Liver (tissue), 3 donors: ENCODE measurements around the gene SDHAF1.

ENCODE experiments used
- CTCF ChIP-seq: fragments of 150-350 bp; IDR thresholded peaks from 2 replicates; pipeline ENCODE4 v1.5.1; 2017; ENCODE audit warnings: improper control_type of control experiment, low read depth, low read length; ENCODE audit not compliant: missing input control
- RAD21 ChIP-seq, 2 donors: IDR thresholded peaks; 2 replicates each; pipeline ENCODE4 v1.6.1; 2016; ENCODE audit warnings: antibody characterized with exemption in 2 of 2, mild to moderate bottlenecking in 2 of 2
- TAF1 ChIP-seq: conservative IDR thresholded peaks from 2 replicates; pipeline ENCODE4 v1.6.1; 2016; ENCODE audit warnings: antibody characterized with exemption, mild to moderate bottlenecking
- TF ChIP-seq, protein P1 (sequence below): IDR thresholded peaks from 2 replicates; pipeline ENCODE4 v1.6.1; 2016; ENCODE audit warnings: antibody characterized with exemption
- TF ChIP-seq, protein P2 (sequence below): IDR thresholded peaks from 2 replicates; pipeline ENCODE4 v1.6.1; 2016; ENCODE audit warnings: antibody characterized with exemption
- TF ChIP-seq, protein P3 (sequence below): IDR thresholded peaks from 2 replicates; pipeline ENCODE4 v1.6.1; 2016; ENCODE audit warnings: antibody characterized with exemption, mild to moderate bottlenecking
- TF ChIP-seq, protein P4 (sequence below): IDR thresholded peaks from 2 replicates; pipeline ENCODE4 v1.6.1; 2016; ENCODE audit warnings: antibody characterized with exemption
- donor health status: healthy.
- donor health status: healthy.

DNA sequence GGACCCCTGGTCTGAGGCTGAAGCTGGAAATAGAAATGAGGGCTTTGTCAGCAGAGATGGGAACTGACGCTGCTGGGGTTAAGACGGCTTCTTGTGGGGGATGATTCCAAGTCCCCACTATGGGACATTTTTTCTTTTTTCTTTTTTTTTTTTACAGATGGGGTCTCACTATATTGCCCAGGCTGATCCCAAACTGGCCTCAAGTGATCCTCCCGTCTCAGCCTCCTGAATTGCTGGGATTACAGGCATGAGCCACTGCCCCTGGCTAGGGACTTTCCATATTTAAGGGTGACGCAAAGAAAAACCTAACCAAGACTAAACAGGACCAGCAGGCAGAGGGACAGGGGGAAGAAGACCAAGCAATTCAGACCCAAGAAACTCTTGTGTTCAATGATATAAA, 48.8 kb upstream of the SDHAF1 start:
- TF ChIP-seq CTCF (no peak), RAD21 (IDR thresholded peaks at IDR 0.05) (no peak), TAF1 (no peak)
- TF ChIP-seq, protein P1, sequence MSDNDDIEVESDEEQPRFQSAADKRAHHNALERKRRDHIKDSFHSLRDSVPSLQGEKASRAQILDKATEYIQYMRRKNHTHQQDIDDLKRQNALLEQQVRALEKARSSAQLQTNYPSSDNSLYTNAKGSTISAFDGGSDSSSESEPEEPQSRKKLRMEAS: no peak
- TF ChIP-seq, protein P2, sequence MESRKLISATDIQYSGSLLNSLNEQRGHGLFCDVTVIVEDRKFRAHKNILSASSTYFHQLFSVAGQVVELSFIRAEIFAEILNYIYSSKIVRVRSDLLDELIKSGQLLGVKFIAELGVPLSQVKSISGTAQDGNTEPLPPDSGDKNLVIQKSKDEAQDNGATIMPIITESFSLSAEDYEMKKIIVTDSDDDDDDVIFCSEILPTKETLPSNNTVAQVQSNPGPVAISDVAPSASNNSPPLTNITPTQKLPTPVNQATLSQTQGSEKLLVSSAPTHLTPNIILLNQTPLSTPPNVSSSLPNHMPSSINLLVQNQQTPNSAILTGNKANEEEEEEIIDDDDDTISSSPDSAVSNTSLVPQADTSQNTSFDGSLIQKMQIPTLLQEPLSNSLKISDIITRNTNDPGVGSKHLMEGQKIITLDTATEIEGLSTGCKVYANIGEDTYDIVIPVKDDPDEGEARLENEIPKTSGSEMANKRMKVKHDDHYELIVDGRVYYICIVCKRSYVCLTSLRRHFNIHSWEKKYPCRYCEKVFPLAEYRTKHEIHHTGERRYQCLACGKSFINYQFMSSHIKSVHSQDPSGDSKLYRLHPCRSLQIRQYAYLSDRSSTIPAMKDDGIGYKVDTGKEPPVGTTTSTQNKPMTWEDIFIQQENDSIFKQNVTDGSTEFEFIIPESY: no peak
- TF ChIP-seq, protein P3, sequence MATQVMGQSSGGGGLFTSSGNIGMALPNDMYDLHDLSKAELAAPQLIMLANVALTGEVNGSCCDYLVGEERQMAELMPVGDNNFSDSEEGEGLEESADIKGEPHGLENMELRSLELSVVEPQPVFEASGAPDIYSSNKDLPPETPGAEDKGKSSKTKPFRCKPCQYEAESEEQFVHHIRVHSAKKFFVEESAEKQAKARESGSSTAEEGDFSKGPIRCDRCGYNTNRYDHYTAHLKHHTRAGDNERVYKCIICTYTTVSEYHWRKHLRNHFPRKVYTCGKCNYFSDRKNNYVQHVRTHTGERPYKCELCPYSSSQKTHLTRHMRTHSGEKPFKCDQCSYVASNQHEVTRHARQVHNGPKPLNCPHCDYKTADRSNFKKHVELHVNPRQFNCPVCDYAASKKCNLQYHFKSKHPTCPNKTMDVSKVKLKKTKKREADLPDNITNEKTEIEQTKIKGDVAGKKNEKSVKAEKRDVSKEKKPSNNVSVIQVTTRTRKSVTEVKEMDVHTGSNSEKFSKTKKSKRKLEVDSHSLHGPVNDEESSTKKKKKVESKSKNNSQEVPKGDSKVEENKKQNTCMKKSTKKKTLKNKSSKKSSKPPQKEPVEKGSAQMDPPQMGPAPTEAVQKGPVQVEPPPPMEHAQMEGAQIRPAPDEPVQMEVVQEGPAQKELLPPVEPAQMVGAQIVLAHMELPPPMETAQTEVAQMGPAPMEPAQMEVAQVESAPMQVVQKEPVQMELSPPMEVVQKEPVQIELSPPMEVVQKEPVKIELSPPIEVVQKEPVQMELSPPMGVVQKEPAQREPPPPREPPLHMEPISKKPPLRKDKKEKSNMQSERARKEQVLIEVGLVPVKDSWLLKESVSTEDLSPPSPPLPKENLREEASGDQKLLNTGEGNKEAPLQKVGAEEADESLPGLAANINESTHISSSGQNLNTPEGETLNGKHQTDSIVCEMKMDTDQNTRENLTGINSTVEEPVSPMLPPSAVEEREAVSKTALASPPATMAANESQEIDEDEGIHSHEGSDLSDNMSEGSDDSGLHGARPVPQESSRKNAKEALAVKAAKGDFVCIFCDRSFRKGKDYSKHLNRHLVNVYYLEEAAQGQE: no peak
- TF ChIP-seq, protein P4, sequence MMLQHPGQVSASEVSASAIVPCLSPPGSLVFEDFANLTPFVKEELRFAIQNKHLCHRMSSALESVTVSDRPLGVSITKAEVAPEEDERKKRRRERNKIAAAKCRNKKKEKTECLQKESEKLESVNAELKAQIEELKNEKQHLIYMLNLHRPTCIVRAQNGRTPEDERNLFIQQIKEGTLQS: no peak
